ENCODE results near the gene DCANP1.

DCANP1 gene

DNA sequence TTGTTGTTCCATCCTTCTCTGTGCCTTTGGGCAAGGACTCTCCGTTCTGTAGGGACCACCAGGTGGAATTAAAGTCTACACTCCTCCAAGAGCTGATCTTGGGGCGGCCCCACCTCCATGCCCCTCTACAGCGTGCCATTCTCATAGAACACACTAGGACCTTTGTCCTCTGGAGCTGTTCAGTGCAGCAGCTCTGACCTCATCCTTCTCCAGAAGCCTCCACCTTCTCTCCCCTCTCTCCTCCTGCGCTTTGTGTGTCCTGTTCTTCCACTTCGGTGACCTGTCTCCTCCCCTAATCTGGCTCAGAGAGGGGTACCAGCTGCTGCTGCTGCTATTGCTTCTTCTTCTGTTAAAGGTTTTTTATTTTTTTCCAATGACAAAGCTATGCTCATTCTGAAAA, 46.3 kb downstream of the DCANP1 start:
- in situ Hi-C loops (cut with MboI; ENCODE audit: low pct_unique_long_range_greater_than_20kb, low sequenced_read_pairs, unreplicated experiment): no loop called here
- TF ChIP-seq, protein P1, sequence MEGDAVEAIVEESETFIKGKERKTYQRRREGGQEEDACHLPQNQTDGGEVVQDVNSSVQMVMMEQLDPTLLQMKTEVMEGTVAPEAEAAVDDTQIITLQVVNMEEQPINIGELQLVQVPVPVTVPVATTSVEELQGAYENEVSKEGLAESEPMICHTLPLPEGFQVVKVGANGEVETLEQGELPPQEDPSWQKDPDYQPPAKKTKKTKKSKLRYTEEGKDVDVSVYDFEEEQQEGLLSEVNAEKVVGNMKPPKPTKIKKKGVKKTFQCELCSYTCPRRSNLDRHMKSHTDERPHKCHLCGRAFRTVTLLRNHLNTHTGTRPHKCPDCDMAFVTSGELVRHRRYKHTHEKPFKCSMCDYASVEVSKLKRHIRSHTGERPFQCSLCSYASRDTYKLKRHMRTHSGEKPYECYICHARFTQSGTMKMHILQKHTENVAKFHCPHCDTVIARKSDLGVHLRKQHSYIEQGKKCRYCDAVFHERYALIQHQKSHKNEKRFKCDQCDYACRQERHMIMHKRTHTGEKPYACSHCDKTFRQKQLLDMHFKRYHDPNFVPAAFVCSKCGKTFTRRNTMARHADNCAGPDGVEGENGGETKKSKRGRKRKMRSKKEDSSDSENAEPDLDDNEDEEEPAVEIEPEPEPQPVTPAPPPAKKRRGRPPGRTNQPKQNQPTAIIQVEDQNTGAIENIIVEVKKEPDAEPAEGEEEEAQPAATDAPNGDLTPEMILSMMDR (IDR thresholded peaks at IDR 0.05; ENCODE audit: extremely low read depth, insufficient read depth, missing control alignments): no peak
- DNase-seq (ENCODE audit: low spot score): no peak

DNA sequence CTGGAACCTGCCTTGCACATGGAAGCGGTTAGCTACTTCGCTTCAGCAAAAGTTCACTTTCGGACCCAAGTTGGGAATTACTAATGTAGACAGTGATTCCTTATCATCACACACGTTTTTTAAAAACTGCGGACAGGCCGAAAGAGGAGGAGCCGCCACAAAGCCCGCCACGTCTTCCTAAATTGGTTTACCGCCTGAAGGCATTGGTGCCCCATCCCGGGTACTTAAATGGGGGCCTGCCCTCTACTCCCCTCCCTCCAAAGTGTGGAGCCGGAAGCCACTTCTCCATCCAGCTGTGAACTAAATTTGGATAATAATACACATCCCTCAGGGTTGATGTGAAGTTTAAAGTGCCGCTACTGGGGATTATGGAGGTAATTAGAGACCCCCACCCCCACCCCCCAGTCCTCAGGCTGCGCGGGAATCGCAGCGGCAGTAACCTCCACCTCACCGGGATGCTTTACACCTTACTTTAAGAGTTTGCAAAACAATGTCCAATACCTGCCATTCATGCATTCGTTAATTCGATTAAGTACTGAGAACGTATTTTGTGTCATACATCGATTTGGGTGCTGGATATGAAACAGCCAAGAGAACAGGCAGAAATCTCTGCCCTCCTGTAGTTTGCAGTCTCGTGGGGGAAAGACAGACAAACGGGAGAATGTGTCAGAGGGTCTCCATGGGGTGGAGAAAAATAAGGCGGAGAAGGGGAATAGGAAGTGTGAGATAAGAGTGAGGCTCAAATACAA, 47.2 kb downstream of the DCANP1 start:
- in situ Hi-C loops (cut with MboI; ENCODE audit: low pct_unique_long_range_greater_than_20kb, low sequenced_read_pairs, unreplicated experiment): no loop called here
- no peak for DNase-seq (ENCODE audit: low spot score)
- TF ChIP-seq, protein P1 (IDR thresholded peaks at IDR 0.05; ENCODE audit: extremely low read depth, insufficient read depth, missing control alignments): no peak

DNA sequence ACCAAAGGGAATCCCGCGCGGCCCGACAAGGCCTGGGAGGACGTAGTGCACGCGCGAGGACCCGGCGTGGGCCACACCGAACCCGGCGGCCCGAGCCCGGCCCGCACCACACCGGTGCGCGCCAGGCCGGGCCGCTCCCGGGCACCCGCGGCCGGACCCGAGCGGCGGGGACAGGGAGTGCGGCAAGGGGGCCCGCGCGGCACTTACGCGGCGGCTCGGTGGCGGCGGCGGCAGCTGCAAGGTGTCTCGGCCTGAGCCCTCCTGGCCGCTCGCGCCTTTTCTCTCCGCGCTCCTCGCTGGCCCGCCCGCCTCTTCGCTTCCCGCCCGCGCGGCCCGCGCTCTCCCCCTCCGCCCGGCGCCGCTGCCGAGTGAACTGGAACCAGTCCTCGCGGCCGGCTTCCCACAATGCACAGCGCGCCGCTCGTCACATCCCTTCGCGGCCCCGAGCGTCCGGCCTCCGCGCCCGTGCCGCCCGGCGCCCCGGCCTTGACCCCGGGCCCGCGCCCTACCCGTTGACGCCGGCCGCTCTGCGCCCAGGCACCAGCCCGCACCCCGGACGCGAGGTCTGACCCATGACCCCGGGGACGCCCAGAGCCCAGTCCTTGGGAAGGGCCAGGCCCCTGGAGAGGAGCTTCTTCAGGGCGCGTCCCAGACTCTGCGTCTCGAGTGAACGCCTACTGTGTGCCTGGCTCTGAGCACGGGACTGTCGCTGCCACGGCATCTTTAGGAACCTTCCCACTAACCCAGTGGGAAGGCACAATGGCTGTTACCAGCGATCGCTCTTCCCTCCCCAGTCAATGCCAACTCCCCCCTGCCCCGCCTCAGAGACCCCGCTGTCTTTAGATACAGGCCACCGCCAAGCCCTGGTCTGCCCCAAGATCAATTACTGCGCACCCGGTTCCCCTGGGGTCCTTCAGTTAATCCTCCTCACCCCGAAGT, 48.0 kb downstream of the DCANP1 start, which contains the start of gene MACROH2A1:
MACROH2A1 (minus strand) TSS at position 377 of the 939 bp plus-strand sequence. CDS start 10,138 bp downstream, outside the sequence.
- in situ Hi-C loops (cut with MboI; ENCODE audit: low pct_unique_long_range_greater_than_20kb, low sequenced_read_pairs, unreplicated experiment): no loop called here
- TF ChIP-seq, protein P1 (IDR thresholded peaks at IDR 0.05; ENCODE audit: extremely low read depth, insufficient read depth, missing control alignments): no peak
- DNase-seq (ENCODE audit: low spot score): peak; percentile 93

DNA sequence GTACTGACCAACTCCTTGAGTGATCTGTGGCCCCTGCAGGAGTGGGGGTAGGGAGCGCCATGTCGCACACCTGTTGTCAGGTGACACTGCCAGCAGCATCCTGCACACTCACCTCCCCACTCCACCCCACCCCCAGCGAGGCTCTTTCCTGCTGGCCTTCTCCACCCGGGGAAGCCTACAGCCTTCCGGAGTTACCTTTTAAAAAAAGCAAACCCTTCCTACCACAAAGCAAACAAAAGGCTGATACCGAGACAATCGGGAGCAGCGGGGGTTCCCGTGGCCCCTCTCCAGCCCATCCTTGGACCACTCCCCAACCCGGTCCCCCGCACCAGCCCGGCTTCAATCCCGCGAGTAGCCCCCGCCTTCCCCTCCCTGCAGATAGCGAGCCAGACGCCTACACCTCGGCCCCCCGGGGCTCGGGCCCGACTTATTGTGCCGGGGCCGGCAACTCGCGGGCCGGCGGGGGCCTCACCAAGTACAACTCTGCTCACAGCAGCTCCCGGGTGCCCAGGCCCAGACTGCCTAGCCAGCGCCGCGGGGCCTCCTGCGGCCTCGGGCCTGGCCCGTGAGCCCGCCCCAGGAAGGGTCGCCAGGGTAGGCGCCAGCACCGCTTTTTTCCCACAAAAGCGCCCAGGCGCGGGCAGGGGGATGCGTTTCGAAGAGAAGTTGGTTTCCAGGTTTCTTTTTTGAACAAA, 48.8 kb downstream of the DCANP1 start:
- TF ChIP-seq, protein P1 (IDR thresholded peaks at IDR 0.05; ENCODE audit: extremely low read depth, insufficient read depth, missing control alignments): no peak
- DNase-seq (ENCODE audit: low spot score): peak; percentile 54
- in situ Hi-C loops (cut with MboI; ENCODE audit: low pct_unique_long_range_greater_than_20kb, low sequenced_read_pairs, unreplicated experiment): no loop called here

DNA sequence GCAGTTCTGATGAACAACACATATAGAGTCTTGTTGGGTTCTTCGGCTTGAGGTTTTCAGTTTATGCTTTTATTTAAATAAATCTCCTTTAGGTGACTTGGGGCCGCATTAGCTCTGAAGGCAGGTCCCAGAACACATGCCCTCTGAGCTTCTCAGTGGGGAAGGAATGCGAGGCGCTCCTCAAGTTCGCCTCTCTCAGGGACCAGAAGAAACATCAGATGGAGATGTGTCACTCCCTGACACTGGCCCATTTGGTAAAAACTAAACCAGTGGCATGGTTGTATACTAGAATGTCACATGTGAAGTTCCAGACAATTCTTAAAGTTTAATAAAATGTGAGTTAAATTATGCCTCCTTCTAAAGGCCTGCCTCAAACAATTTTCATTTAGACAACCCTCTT, 50.1 kb downstream of the DCANP1 start:
- in situ Hi-C loops (cut with MboI; ENCODE audit: low pct_unique_long_range_greater_than_20kb, low sequenced_read_pairs, unreplicated experiment): no loop called here
- no peak for DNase-seq (ENCODE audit: low spot score)
- TF ChIP-seq, protein P1 (IDR thresholded peaks at IDR 0.05; ENCODE audit: extremely low read depth, insufficient read depth, missing control alignments): no peak

DNA sequence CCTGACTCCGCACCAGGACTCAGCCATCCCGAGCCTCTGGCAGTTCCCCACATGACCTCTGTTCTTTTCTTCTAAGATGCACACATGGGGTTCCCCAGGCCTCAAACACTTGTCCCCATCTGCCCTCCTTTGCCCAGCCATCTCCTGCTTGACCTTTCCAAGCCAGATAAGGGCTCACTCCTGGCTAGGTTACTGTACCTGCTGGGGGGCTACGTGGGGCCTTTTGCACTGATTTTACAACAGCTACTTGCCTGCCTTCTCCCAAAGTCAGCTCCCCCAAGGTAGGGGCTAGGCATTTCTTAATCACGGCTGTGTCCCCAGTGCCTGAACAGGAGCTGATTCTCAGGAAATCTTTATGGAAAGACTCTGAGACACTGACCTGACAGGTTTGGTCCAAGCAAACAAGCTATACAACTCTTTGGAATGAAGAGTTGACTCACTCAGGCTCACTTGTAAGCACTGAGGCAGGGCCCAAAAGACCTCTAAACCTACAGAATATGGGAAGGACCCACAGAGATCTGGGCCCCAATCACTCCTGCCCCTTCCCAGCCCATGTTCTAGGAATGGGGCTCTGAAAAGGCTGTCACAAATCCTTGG, 50.6 kb downstream of the DCANP1 start:
- no peak for DNase-seq (ENCODE audit: low spot score)
- TF ChIP-seq, protein P1 (IDR thresholded peaks at IDR 0.05; ENCODE audit: extremely low read depth, insufficient read depth, missing control alignments): no peak
- in situ Hi-C loops (cut with MboI; ENCODE audit: low pct_unique_long_range_greater_than_20kb, low sequenced_read_pairs, unreplicated experiment): no loop called here
